ENCODE measurements around the gene GLUL.

The GLUL gene

GRCh38 chr1:182391362-182392049 lies at the start of gene GLUL:
GLUL (minus strand) TSS chr1:182391790; CDS start chr1:182388737, 3,053 bp downstream.
- peak; percentile 48 to 53 for DNase-seq

- DNase-seq, result no peak
These were observed 46.7 kb upstream of the GLUL start for GRCh38 chr1:182438326-182438725.

GRCh38 chr1:182433580-182433979 lies 42.0 kb upstream of the GLUL start:
- DNase-seq, result no peak

GRCh38 chr1:182431278-182431677 lies 39.7 kb upstream of the GLUL start:
- no peak for DNase-seq

- DNase-seq, result peak; percentile 9 to 28
These were observed 38.9 kb upstream of the GLUL start for GRCh38 chr1:182430263-182431068.

GRCh38 chr1:182428043-182428442 lies 36.5 kb upstream of the GLUL start:
- DNase-seq, result no peak

- no peak for DNase-seq
These were observed 35.1 kb upstream of the GLUL start for GRCh38 chr1:182426442-182427430.

- DNase-seq, result no peak
These were observed 24.2 kb upstream of the GLUL start for GRCh38 chr1:182415789-182416188.

GRCh38 chr1:182413969-182414368 lies 22.4 kb upstream of the GLUL start:
- DNase-seq, result no peak

GRCh38 chr1:182413486-182413885 lies 21.9 kb upstream of the GLUL start:
- no peak for DNase-seq

GRCh38 chr1:182410620-182411273 lies 19.2 kb upstream of the GLUL start:
- no peak for DNase-seq

- no peak for DNase-seq
These were observed 18.5 kb upstream of the GLUL start for GRCh38 chr1:182410138-182410537.

- DNase-seq, result no peak
These were observed 17.0 kb upstream of the GLUL start for GRCh38 chr1:182408435-182409075.

- DNase-seq, result no peak
These were observed 16.1 kb upstream of the GLUL start for GRCh38 chr1:182407724-182408123.

GRCh38 chr1:182406012-182406411 lies 14.4 kb upstream of the GLUL start:
- no peak for DNase-seq

- no peak for DNase-seq
These were observed 14.0 kb upstream of the GLUL start for GRCh38 chr1:182405578-182405977.

- DNase-seq, result no peak
These were observed 13.2 kb upstream of the GLUL start for GRCh38 chr1:182404781-182405180.

- no peak for DNase-seq
These were observed 9.0 kb upstream of the GLUL start, which contains the start of gene TEDDM1 for GRCh38 chr1:182400567-182400966. TEDDM1 (minus strand) TSS chr1:182400667; CDS start chr1:182400485, 182 bp downstream.

GRCh38 chr1:182397653-182398393 lies 6.2 kb upstream of the GLUL start:
- no peak for DNase-seq

GRCh38 chr1:182395906-182396305 lies 4.3 kb upstream of the GLUL start:
- DNase-seq, result no peak

Data from stimulated activated CD4-positive, alpha-beta T cell treated with anti-CD3 and anti-CD28 coated beads, Interleukin-2, amount 100 ng/mL, for 48 hours (primary cell).